Measurements from ENCODE around the gene SHISA6. TPM values are rescaled to one million over a fixed set of nuclear protein-coding genes. Genes with fewer than 3 reads are reported as not detected.

Gene SHISA6
- total RNA-seq, 2 donors from 2014 or later, result 6.7 to 14.4 TPM

- TF ChIP-seq CTCF (conservative IDR thresholded peaks at IDR 0.05), result no peak
- H3K36me3 Mint-ChIP-seq (ENCODE audit: low read depth), result peaks cover 38% of the 10 kb centered on the region
- Histone ChIP-seq H3K36me3 (ENCODE audit: control insufficient read depth, insufficient read depth, low read length) (no peaks in the 10 kb centered on the region), H3K4me3 (ENCODE audit: low read length) (no peak overlapping the region), H3K9ac (ENCODE audit: extremely low read depth, low read length, poor library complexity, severe bottlenecking) (no peak overlapping the region), H3K9me3 (ENCODE audit: control insufficient read depth, low read length) (no peaks in the 10 kb centered on the region), H3K4me1 (ENCODE audit: control insufficient read depth, insufficient read depth, low read length) (peaks cover 4% of the 10 kb centered on the region), H3K27ac (ENCODE audit: low read depth, low read length) (no peak overlapping the region), H3K27me3 (ENCODE audit: control insufficient read depth, insufficient read depth, low read length, poor library complexity, severe bottlenecking) (peaks cover 40% of the 10 kb centered on the region)
- WGBS, 2 experiments (ENCODE audit: insufficient coverage in 1 of 2, insufficient read length in 1 of 2), result 85 to 100% methylated on average over 3 to 7 of the region's 7 CpGs
- H3K9me3 Mint-ChIP-seq, result no peaks in the 10 kb centered on the region
- no peak for DNase-seq
- peaks cover 15% of the 10 kb centered on the region for H3K4me1 Mint-ChIP-seq
- H3K27ac Mint-ChIP-seq, result no peak overlapping the region
- H3K4me3 Mint-ChIP-seq, result no peak overlapping the region
- peaks cover 45% of the 10 kb centered on the region for H3K27me3 Mint-ChIP-seq (ENCODE audit: insufficient read depth)
Measured at GRCh38 chr17:11245187-11245586, 4.2 kb downstream of the SHISA6 start.

- no peak overlapping the region for H3K4me3 Mint-ChIP-seq
- Histone ChIP-seq H3K4me3 (ENCODE audit: low read length) (no peak overlapping the region), H3K9ac (ENCODE audit: extremely low read depth, low read length, poor library complexity, severe bottlenecking) (no peak overlapping the region), H3K36me3 (ENCODE audit: control insufficient read depth, insufficient read depth, low read length) (no peaks in the 10 kb centered on the region), H3K4me1 (ENCODE audit: control insufficient read depth, insufficient read depth, low read length) (peaks cover 4% of the 10 kb centered on the region), H3K27me3 (ENCODE audit: control insufficient read depth, insufficient read depth, low read length, poor library complexity, severe bottlenecking) (peaks cover 40% of the 10 kb centered on the region), H3K27ac (ENCODE audit: low read depth, low read length) (no peak overlapping the region), H3K9me3 (ENCODE audit: control insufficient read depth, low read length) (no peaks in the 10 kb centered on the region)
- no peak for TF ChIP-seq CTCF (conservative IDR thresholded peaks at IDR 0.05)
- no peaks in the 10 kb centered on the region for H3K9me3 Mint-ChIP-seq
- H3K27ac Mint-ChIP-seq, result no peak overlapping the region
- peaks cover 45% of the 10 kb centered on the region for H3K27me3 Mint-ChIP-seq (ENCODE audit: insufficient read depth)
- 91% methylated on average over 3 of the region's 3 CpGs; no CpG with 5 or more reads in 1 of the 2 experiments for WGBS, 2 experiments (ENCODE audit: insufficient coverage in 1 of 2, insufficient read length in 1 of 2)
- H3K4me1 Mint-ChIP-seq, result peaks cover 15% of the 10 kb centered on the region
- no peak for DNase-seq
- H3K36me3 Mint-ChIP-seq (ENCODE audit: low read depth), result peaks cover 38% of the 10 kb centered on the region
Measured at GRCh38 chr17:11245791-11246190, 4.8 kb downstream of the SHISA6 start.

- Mint-ChIP-seq H3K27me3 (ENCODE audit: insufficient read depth) (peaks cover 14% of the 10 kb centered on the region), H3K4me3 (no peak overlapping the region), H3K36me3 (ENCODE audit: low read depth) (peaks cover 28% of the 10 kb centered on the region), H3K27ac (no peak overlapping the region), H3K9me3 (no peaks in the 10 kb centered on the region), H3K4me1 (peaks cover 2% of the 10 kb centered on the region)
- no peaks in the 10 kb centered on the region for H3K36me3 ChIP-seq (ENCODE audit: control insufficient read depth, insufficient read depth, low read length)
- WGBS, 2 experiments (ENCODE audit: insufficient coverage in 1 of 2, insufficient read length in 1 of 2), result 95 to 96% methylated on average over 4 to 7 of the region's 7 CpGs
- H3K27me3 ChIP-seq (ENCODE audit: control insufficient read depth, insufficient read depth, low read length, poor library complexity, severe bottlenecking), result peaks cover 5% of the 10 kb centered on the region
- no peaks in the 10 kb centered on the region for H3K9me3 ChIP-seq (ENCODE audit: control insufficient read depth, low read length)
- no peak for TF ChIP-seq CTCF (conservative IDR thresholded peaks at IDR 0.05)
- H3K4me3 ChIP-seq (ENCODE audit: low read length), result no peak overlapping the region
- DNase-seq, result no peak
- no peak overlapping the region for H3K27ac ChIP-seq (ENCODE audit: low read depth, low read length)
- H3K4me1 ChIP-seq (ENCODE audit: control insufficient read depth, insufficient read depth, low read length), result no peaks in the 10 kb centered on the region
- no peak overlapping the region for H3K9ac ChIP-seq (ENCODE audit: extremely low read depth, low read length, poor library complexity, severe bottlenecking)
Measured at GRCh38 chr17:11250161-11250560, 9.1 kb downstream of the SHISA6 start.

Measured in endodermal cell (in vitro differentiated cells).